Thyroid gland (tissue), 4 donors: ENCODE results near the gene TCHP. TPM values are rescaled to one million over a fixed set of nuclear protein-coding genes. Genes with fewer than 3 reads are reported as not detected.
"Not testable (repeated sequence)": the region's sequence is repeated elsewhere in the genome, so short reads cannot be mapped to it uniquely, and the experiment has no call there.

Experiments
- DNase-seq, 2 donors: peaks; one replicate each; pipeline ENCODE4 v3.0.0-alpha.2; 2019
- H3K27ac ChIP-seq, 3 donors: fragments of 200-600 bp; sonication (generic); 1 replicate in 2 of 3; 2 replicates in 1 of 3; pipeline ENCODE4 v1.5.1; 2016 to 2019; ENCODE audit warnings: mild to moderate bottlenecking in 1 of 3, moderate library complexity in 1 of 3
- H3K27me3 ChIP-seq: fragments of 200-600 bp; sonication (generic); one replicate; pipeline ENCODE4 v1.5.1; 2019
- H3K36me3 ChIP-seq, 2 donors: fragments of 200-600 bp; sonication (generic); one replicate each; pipeline ENCODE4 v1.5.1; 2016 to 2019
- H3K4me1 ChIP-seq, 2 donors: fragments of 200-600 bp; sonication (generic); one replicate each; pipeline ENCODE4 v1.5.1; 2017 to 2019
- H3K4me3 ChIP-seq, 3 donors: fragments of 200-600 bp; sonication (generic); replicated peaks in 1 of 3; 1 replicate in 2 of 3; 2 replicates in 1 of 3; pipeline ENCODE4 v1.5.1; 2016; ENCODE audit warnings: mild to moderate bottlenecking in 1 of 3
- H3K9me3 ChIP-seq: fragments of 200-600 bp; sonication (generic); one replicate; pipeline ENCODE4 v1.5.1; 2017
- POLR2A ChIP-seq, 2 donors: fragments of 450-650 bp; IDR thresholded peaks; one replicate each; pipeline ENCODE4 v1.6.1; 2017; ENCODE audit warnings: antibody characterized with exemption in 2 of 2, mild to moderate bottlenecking in 2 of 2, moderate library complexity in 1 of 2
- WGBS, 2 donors: methylation state at CpG; one replicate each; pipeline ENCODE4 v1.1.5; 2017; 5-methylcytosine and 5-hydroxymethylcytosine counted together
- intact Hi-C: fragments of 100-400 bp; cut with DNase I; formaldehyde crosslinking; loops from one replicate; pipeline ENCODE4 v1.15.1; 2023
- total RNA-seq, 4 donors: library from RNA; depleted of rRNA; stranded (reverse); fragments of >200 nt; gene quantifications; one replicate each; pipeline ENCODE4 v1.2.3, GENCODE V29; 2016
- TF ChIP-seq, protein P1 (sequence below), 6 experiments: fragments of 200-600 bp in 3 of 6; fragments of 450-650 bp in 3 of 6; sonication (generic) in 3 of 6; IDR thresholded peaks; one replicate each; pipeline ENCODE4 v1.5.1; 2016 to 2019; ENCODE audit warnings: antibody characterized with exemption in 6 of 6, mild to moderate bottlenecking in 2 of 6, inconsistent platforms in 1 of 6, moderate library complexity in 1 of 6

Gene TCHP, protein sequence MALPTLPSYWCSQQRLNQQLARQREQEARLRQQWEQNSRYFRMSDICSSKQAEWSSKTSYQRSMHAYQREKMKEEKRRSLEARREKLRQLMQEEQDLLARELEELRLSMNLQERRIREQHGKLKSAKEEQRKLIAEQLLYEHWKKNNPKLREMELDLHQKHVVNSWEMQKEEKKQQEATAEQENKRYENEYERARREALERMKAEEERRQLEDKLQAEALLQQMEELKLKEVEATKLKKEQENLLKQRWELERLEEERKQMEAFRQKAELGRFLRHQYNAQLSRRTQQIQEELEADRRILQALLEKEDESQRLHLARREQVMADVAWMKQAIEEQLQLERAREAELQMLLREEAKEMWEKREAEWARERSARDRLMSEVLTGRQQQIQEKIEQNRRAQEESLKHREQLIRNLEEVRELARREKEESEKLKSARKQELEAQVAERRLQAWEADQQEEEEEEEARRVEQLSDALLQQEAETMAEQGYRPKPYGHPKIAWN
- 10 to 100 TPM; 16.4 to 25.8 (median 24.3) TPM for total RNA-seq

DNA sequence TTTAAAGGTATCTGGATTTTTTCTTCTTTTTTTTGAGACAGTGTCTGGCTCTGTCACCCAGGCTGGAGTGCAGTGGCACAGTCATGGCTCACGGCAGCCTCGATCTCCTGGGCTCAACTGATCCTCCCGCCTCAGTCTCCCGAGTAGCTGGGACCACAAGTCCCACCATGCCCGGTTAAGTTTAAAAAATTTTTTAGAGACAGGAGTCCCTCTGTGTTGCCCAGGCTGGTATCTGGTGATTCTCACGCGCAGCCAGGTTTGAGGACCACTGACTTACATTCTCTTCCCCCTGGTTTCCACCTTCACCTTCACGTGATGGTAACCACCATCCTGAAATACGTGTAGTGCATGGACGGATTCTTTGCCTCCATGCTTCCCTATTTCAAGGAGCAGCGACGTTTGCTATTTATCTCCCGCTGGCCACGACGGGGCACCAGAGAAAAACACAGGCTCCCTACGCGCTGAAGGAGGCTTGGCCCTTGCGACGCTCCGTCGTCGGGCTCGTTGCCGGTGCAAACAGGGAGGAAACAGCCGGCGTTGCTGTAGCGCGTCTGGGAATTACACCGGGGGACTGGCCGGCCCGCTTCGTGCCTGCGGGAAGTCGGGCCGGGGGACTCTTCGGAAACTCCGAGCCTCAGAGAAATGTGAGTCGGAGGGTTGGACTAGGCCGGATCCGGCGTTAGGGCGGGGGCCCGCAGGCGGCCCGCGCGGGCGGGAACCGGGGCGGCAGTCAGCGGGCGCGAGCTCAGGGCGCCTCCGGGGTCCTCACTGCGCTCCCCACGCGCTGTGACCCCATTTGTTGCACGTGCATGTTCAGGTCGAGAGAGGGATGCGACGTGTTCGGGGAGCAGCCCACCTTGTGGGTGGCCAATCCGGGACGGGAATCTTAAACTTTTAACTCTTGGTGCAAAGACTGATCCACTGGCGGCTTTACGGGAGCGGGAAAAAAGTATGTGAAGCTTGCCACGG, at the start of gene TCHP:
Gene TCHP, plus strand, starts transcription at position 492 of the 969 bp plus-strand sequence. CDS start 2,753 bp downstream, outside the sequence.
- 2 to 4% methylated on average over 41 to 54 of the region's 69 CpGs for WGBS, 2 donors
- Histone ChIP-seq H3K27me3 (no peaks in the 10 kb centered on the region), H3K27ac (peak within 1 kb of the TSS in 2 of 3 donors; percentile 70 to 79), H3K36me3 (peaks cover 14 to 19% of the 10 kb centered on the region in 2 donors), H3K4me3 (peak within 1 kb of the TSS; percentile 56 to 95 (median 77)), H3K4me1 (peaks cover 9 to 20% of the 10 kb centered on the region in 2 donors), H3K9me3 (no peaks in the 10 kb centered on the region)
- DNase-seq: peak; percentile 84 to 89
- TF ChIP-seq, protein P1, sequence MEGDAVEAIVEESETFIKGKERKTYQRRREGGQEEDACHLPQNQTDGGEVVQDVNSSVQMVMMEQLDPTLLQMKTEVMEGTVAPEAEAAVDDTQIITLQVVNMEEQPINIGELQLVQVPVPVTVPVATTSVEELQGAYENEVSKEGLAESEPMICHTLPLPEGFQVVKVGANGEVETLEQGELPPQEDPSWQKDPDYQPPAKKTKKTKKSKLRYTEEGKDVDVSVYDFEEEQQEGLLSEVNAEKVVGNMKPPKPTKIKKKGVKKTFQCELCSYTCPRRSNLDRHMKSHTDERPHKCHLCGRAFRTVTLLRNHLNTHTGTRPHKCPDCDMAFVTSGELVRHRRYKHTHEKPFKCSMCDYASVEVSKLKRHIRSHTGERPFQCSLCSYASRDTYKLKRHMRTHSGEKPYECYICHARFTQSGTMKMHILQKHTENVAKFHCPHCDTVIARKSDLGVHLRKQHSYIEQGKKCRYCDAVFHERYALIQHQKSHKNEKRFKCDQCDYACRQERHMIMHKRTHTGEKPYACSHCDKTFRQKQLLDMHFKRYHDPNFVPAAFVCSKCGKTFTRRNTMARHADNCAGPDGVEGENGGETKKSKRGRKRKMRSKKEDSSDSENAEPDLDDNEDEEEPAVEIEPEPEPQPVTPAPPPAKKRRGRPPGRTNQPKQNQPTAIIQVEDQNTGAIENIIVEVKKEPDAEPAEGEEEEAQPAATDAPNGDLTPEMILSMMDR (IDR thresholded peaks at IDR 0.05): peak in 4 of 6 experiments; percentile 17 to 55 (median 34)
- TF ChIP-seq POLR2A (IDR thresholded peaks at IDR 0.05): peak in 1 of 2 donors; percentile 58
- intact Hi-C loops: no loop called here

DNA sequence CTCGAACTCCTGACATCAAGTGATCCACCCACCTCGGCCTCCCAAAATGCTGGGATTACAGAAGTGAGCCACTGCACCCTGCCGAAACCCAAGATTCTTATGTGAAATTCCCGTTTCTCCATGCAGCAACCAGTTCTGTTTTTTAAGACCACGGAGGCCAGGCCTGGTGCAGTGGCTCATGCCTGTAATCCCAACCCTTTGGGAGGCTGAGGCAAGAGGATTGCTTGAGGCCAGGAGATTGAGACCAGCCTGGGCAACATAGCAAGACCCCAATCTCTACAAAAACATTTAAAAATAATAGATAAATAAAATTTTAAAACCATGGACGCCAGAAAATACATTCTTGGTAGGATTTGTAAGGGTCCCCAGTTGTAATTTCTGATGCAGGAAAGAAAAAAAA, 49.6 kb upstream of the TCHP start:
- H3K4me3 ChIP-seq, H3K9me3 ChIP-seq, intact Hi-C loops, H3K27ac ChIP-seq, DNase-seq, H3K4me1 ChIP-seq, H3K27me3 ChIP-seq: not testable (repeated sequence)
- 94% methylated on average over 6 of the region's 6 CpGs for WGBS, 2 donors
- H3K36me3 ChIP-seq: peaks cover 10 to 17% of the 10 kb centered on the region in 2 donors

DNA sequence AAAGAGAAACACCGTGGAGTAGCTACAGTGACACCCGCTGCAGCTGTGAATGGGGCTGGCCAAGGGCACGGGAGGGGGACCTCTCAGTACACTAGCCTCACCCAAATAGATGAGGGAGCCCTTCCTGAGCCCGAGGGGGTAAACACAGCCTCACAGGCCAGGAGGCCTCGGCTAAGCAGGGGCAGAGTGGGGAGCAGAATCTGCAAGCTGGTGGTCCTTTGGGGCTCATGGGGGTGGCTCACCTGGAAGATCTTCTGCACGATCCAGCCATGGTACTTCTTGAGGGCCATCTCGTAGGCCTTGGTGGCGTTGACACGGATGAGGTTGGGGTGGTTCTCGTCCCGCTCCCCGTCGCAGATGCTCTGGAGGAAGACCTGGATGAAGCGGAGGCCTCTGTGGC, 44.7 kb upstream of the TCHP start:
- intact Hi-C loops: no loop called here
- H3K36me3 ChIP-seq: peaks cover 24 to 29% of the 10 kb centered on the region in 2 donors
- 94 to 99% methylated on average over 6 to 10 of the region's 14 CpGs for WGBS, 2 donors

GRCh38 chr12:109857715-109858114, 42.4 kb upstream of the TCHP start:
- intact Hi-C loops: no loop called here
- Histone ChIP-seq H3K27me3 (no peaks in the 10 kb centered on the region), H3K4me3 (no peak overlapping the region), H3K9me3 (no peaks in the 10 kb centered on the region), H3K27ac (no peak overlapping the region), H3K36me3 (peaks cover 24% of the 10 kb centered on the region in 2 donors), H3K4me1 (peaks cover 10 to 22% of the 10 kb centered on the region in 2 donors)
- TF ChIP-seq, protein P1 (IDR thresholded peaks at IDR 0.05): no peak
- TF ChIP-seq POLR2A (IDR thresholded peaks at IDR 0.05): no peak
- 93 to 96% methylated on average over 6 of the region's 6 CpGs for WGBS, 2 donors
- DNase-seq: no peak

More for the DNA sequence above, 44.7 kb upstream of the TCHP start:
- no peak overlapping the region for H3K4me3 ChIP-seq
- TF ChIP-seq, protein P1 (IDR thresholded peaks at IDR 0.05): no peak
- no peak for TF ChIP-seq POLR2A (IDR thresholded peaks at IDR 0.05)
- no peak for DNase-seq
- H3K27me3 ChIP-seq: no peaks in the 10 kb centered on the region
- no peak overlapping the region for H3K27ac ChIP-seq
- no peaks in the 10 kb centered on the region for H3K9me3 ChIP-seq
- H3K4me1 ChIP-seq: no peaks in the 10 kb centered on the region

DNA sequence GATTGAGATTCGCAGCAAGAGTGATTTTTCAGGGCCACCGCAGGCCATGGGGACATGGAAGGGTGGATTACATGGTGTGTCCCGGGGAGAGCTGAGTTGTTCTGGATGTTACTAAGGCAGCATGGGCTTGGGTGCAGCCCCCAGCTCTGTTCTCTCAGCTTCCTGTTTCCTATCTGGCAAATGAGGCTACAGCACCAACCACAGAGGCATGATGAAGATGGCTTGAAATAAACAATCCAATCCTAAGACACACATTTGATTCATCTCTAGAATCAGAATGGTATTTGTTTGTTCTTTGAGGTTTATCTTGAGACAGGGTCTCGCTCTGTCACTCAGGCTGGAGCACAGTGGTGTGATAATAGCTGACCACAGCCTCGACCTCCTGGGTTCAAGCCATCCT, 41.3 kb upstream of the TCHP start:
- Histone ChIP-seq H3K9me3 (no peaks in the 10 kb centered on the region), H3K4me1 (peaks cover 17 to 33% of the 10 kb centered on the region in 2 donors), H3K36me3 (peaks cover 24% of the 10 kb centered on the region in 2 donors), H3K27ac (no peak overlapping the region), H3K4me3 (no peak overlapping the region), H3K27me3 (no peaks in the 10 kb centered on the region)
- no peak for DNase-seq
- TF ChIP-seq POLR2A (IDR thresholded peaks at IDR 0.05): no peak
- TF ChIP-seq, protein P1 (IDR thresholded peaks at IDR 0.05): no peak
- WGBS, 2 donors: 90 to 97% methylated on average over 4 to 5 of the region's 5 CpGs
- intact Hi-C loops: no loop called here
